Astrocyte (in vitro differentiated cells and primary cell): Measurements from ENCODE around the gene GRM7. TPM values are rescaled to one million over a fixed set of nuclear protein-coding genes. Genes with fewer than 3 reads are reported as not detected.

Experiments used
- DNase-seq: peaks from one replicate; pipeline ENCODE4 v3.0.0-alpha.2; 2010; ENCODE audit warnings: low read depth
- FAIRE-seq: peaks from 2 replicates; lab custom pipeline; 2011; peaks lifted over from hg19 to GRCh38; lab: Jason Lieb, UNC
- H2AFZ ChIP-seq: 2 replicates; pipeline ENCODE4 v1.6.0; 2012; ENCODE audit warnings: low read depth, low read length, inconsistent platforms
- H3K27ac ChIP-seq: 2 replicates; pipeline ENCODE4 v1.5.1; 2011; ENCODE audit warnings: low read depth, low read length, inconsistent platforms
- H3K27me3 ChIP-seq: 2 replicates; pipeline ENCODE4 v1.6.0; 2011; ENCODE audit warnings: low read length, inconsistent platforms; ENCODE audit not compliant: insufficient read depth
- H3K36me3 ChIP-seq: 2 replicates; pipeline ENCODE4 v1.5.1; 2011; ENCODE audit warnings: low read length, inconsistent platforms; ENCODE audit not compliant: insufficient read depth
- H3K4me1 ChIP-seq: 2 replicates; pipeline ENCODE4 v1.5.1; 2011; ENCODE audit warnings: low read length, inconsistent platforms; ENCODE audit not compliant: insufficient read depth
- H3K4me2 ChIP-seq: 2 replicates; pipeline ENCODE4 v1.6.0; 2012; ENCODE audit warnings: low read length, inconsistent platforms
- H3K4me3 ChIP-seq: 2 replicates; pipeline ENCODE4 v1.5.1; 2011; ENCODE audit warnings: low read depth, mild to moderate bottlenecking, low read length, inconsistent platforms; ENCODE audit not compliant: insufficient read depth
- H3K79me2 ChIP-seq: 2 replicates; pipeline ENCODE4 v1.6.0; 2012; ENCODE audit warnings: mild to moderate bottlenecking, low read length, inconsistent platforms; ENCODE audit not compliant: insufficient read depth
- H3K9ac ChIP-seq: 2 replicates; pipeline ENCODE4 v1.6.0; 2012; ENCODE audit warnings: mild to moderate bottlenecking, low read length, inconsistent platforms
- H3K9me3 ChIP-seq: 2 replicates; pipeline ENCODE4 v1.5.1; 2012; ENCODE audit warnings: low read depth, mild to moderate bottlenecking, low read length, inconsistent platforms; ENCODE audit not compliant: insufficient read depth
- H4K20me1 ChIP-seq: 2 replicates; pipeline ENCODE4 v1.6.0; 2012; ENCODE audit warnings: low read length, inconsistent platforms; ENCODE audit not compliant: insufficient read depth
- H3K27ac Mint-ChIP-seq: one replicate; pipeline ENCODE4 v1.8.0; 2021; ENCODE audit warnings: mild to moderate bottlenecking, mixed read lengths; ENCODE audit not compliant: unreplicated experiment
- H3K27me3 Mint-ChIP-seq: one replicate; pipeline ENCODE4 v1.8.0; 2021; ENCODE audit warnings: low read depth, mixed read lengths; ENCODE audit not compliant: unreplicated experiment
- H3K36me3 Mint-ChIP-seq: one replicate; pipeline ENCODE4 v1.8.0; 2021; ENCODE audit warnings: low read depth, mixed read lengths; ENCODE audit not compliant: unreplicated experiment
- H3K4me1 Mint-ChIP-seq: one replicate; pipeline ENCODE4 v1.8.0; 2021; ENCODE audit warnings: low read depth, mixed read lengths; ENCODE audit not compliant: unreplicated experiment
- H3K4me3 Mint-ChIP-seq: one replicate; pipeline ENCODE4 v1.8.0; 2021; ENCODE audit warnings: mild to moderate bottlenecking, moderate library complexity, mixed read lengths; ENCODE audit not compliant: unreplicated experiment
- H3K9me3 Mint-ChIP-seq: one replicate; pipeline ENCODE4 v1.8.0; 2021; ENCODE audit warnings: mild to moderate bottlenecking, mixed read lengths; ENCODE audit not compliant: unreplicated experiment
- EZH2 ChIP-seq: IDR thresholded peaks from 2 replicates; pipeline ENCODE4 v1.6.1; 2012; ENCODE audit warnings: mild to moderate bottlenecking, low read length, inconsistent platforms; ENCODE audit not compliant: insufficient read depth
- total RNA-seq: library from RNA; stranded (reverse); gene quantifications from 2 replicates; pipeline ENCODE4 v1.2.1, GENCODE V29; 2021
- TF ChIP-seq, protein P1 (sequence below): IDR thresholded peaks from 2 replicates; pipeline ENCODE4 v1.5.1; 2011; ENCODE audit warnings: low read depth, mild to moderate bottlenecking, inconsistent platforms, low read length, moderate library complexity; ENCODE audit not compliant: insufficient read depth

The GRM7 gene
- total RNA-seq, 1 donor from 2014 or later: not detected

DNA sequence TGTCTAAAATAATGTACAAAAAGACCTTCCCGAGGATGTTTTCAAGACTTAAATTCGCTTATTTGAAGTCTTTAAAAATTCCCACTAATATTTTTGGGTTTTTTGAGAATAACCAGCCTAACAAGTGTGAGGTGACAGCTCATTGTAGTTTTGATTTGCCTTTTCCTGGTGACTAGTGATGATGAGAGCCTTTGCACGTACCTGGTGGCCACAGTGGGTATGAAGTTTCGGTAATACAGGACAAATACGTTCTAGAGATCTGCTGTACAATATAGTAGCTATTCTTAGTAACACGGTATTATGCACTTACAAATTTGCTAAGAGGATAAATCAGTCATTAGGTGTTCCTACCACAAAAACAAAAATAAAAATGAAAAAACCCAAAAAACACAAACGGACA, 124.9 kb downstream of the GRM7 start:
- Histone ChIP-seq H3K36me3 (no peaks in the 10 kb centered on the region), H2AFZ (no peak overlapping the region), H3K27me3 (no peaks in the 10 kb centered on the region), H3K9ac (no peak overlapping the region), H3K27ac (no peak overlapping the region), H3K79me2 (no peaks in the 10 kb centered on the region), H4K20me1 (no peaks in the 10 kb centered on the region), H3K4me2 (no peak overlapping the region), H3K9me3 (no peaks in the 10 kb centered on the region), H3K4me3 (no peak overlapping the region), H3K4me1 (no peaks in the 10 kb centered on the region)
- Mint-ChIP-seq H3K9me3 (peaks cover 4% of the 10 kb centered on the region), H3K4me1 (no peaks in the 10 kb centered on the region), H3K4me3 (no peak overlapping the region), H3K27me3 (no peaks in the 10 kb centered on the region), H3K36me3 (no peaks in the 10 kb centered on the region), H3K27ac (no peak overlapping the region)
- DNase-seq (no peak), FAIRE-seq (no peak)
- no peak for TF ChIP-seq EZH2
- TF ChIP-seq, protein P1, sequence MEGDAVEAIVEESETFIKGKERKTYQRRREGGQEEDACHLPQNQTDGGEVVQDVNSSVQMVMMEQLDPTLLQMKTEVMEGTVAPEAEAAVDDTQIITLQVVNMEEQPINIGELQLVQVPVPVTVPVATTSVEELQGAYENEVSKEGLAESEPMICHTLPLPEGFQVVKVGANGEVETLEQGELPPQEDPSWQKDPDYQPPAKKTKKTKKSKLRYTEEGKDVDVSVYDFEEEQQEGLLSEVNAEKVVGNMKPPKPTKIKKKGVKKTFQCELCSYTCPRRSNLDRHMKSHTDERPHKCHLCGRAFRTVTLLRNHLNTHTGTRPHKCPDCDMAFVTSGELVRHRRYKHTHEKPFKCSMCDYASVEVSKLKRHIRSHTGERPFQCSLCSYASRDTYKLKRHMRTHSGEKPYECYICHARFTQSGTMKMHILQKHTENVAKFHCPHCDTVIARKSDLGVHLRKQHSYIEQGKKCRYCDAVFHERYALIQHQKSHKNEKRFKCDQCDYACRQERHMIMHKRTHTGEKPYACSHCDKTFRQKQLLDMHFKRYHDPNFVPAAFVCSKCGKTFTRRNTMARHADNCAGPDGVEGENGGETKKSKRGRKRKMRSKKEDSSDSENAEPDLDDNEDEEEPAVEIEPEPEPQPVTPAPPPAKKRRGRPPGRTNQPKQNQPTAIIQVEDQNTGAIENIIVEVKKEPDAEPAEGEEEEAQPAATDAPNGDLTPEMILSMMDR: no peak

DNA sequence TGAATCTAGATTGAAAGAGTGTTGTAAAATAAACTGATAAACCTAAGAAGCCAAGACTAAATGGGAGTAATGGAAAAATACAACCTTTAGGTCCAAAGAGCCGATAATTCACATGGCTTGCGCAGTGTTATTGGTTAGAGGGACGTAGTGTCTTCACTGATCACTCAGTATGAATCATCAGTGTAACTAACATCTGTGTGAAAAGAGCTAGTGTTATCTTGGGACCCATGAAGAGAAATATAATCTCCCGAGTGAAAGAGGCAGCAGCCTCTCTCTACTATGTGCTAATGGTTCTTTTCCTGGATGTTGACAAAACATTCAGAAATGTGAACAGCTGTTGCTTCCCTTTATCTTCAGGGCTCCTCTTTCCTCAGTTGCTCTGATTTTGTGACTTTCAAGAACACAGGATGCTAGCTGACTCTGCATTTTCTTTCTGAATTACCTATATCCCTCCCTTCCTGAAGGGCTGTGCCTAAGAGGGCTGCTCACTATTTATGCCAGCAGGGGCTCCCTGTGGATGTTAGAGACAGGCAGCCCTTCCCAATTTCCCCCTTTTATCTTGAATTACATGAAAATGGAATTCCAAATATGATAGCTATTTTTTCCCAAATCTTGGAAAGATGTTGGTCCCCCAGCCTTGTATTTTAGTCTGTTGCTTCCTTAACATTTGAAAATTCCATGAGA, 128.8 kb downstream of the GRM7 start:
- Histone ChIP-seq H3K4me1 (no peaks in the 10 kb centered on the region), H3K9me3 (no peaks in the 10 kb centered on the region), H3K36me3 (no peaks in the 10 kb centered on the region), H3K4me2 (no peak overlapping the region), H3K79me2 (no peaks in the 10 kb centered on the region), H4K20me1 (no peaks in the 10 kb centered on the region), H3K4me3 (no peak overlapping the region), H3K9ac (no peak overlapping the region), H2AFZ (no peak overlapping the region), H3K27ac (no peak overlapping the region), H3K27me3 (no peaks in the 10 kb centered on the region)
- Mint-ChIP-seq H3K4me1 (no peaks in the 10 kb centered on the region), H3K27me3 (no peaks in the 10 kb centered on the region), H3K4me3 (no peak overlapping the region), H3K36me3 (no peaks in the 10 kb centered on the region), H3K27ac (no peak overlapping the region), H3K9me3 (peaks cover 4% of the 10 kb centered on the region)
- no peak for TF ChIP-seq EZH2
- TF ChIP-seq, protein P1: no peak
- FAIRE-seq (no peak), DNase-seq (no peak)

DNA sequence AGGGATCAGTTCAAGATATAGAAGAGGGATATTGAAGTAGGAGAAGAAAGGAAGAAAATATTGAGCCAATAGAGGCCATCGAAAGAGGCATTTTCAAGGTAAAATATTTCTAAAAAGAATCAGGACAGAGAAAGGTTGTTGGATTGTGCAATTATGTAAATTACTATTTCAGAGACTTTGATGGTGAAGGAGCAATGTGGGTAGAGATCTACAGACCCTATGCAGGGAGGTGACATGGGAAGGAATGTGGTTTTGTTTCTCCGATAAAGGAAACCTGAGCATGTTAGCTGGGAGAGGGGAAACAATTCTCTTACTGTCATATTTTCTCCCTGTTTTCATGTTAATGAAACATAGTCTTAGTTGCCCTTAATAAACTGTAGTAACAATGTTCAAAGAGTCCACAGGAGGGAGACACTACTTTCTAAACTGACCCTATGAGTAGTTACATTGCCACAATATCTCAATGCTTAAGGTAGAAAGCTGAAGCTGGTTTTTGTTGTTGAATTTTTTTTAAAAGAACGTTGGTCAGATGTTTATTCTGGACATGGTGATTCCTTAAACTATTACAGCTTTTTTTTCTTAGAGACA, 133.3 kb downstream of the GRM7 start:
- H3K9me3 Mint-ChIP-seq: no peaks in the 10 kb centered on the region
- no peaks in the 10 kb centered on the region for H3K4me1 ChIP-seq
- H3K27me3 ChIP-seq: no peaks in the 10 kb centered on the region
- H3K9me3 ChIP-seq: no peaks in the 10 kb centered on the region
- H3K27ac ChIP-seq: no peak overlapping the region
- no peak for TF ChIP-seq EZH2
- TF ChIP-seq, protein P1: no peak
- no peaks in the 10 kb centered on the region for H3K79me2 ChIP-seq
- no peaks in the 10 kb centered on the region for H3K4me1 Mint-ChIP-seq
- H3K9ac ChIP-seq: no peak overlapping the region
- H3K27ac Mint-ChIP-seq: no peak overlapping the region
- H3K4me3 Mint-ChIP-seq: no peak overlapping the region
- H3K36me3 Mint-ChIP-seq: no peaks in the 10 kb centered on the region
- H2AFZ ChIP-seq: no peak overlapping the region
- H3K36me3 ChIP-seq: no peaks in the 10 kb centered on the region
- H3K4me3 ChIP-seq: no peak overlapping the region
- H4K20me1 ChIP-seq: no peaks in the 10 kb centered on the region
- DNase-seq (peak; percentile 4), FAIRE-seq (no peak)
- no peak overlapping the region for H3K4me2 ChIP-seq
- no peaks in the 10 kb centered on the region for H3K27me3 Mint-ChIP-seq
